HepG2 (cell line): ENCODE results near the gene AP3D1. TPM values are rescaled to one million over a fixed set of nuclear protein-coding genes. Genes with fewer than 3 reads are reported as not detected.

Experiments
- AGO2 ChIP-seq: fragments of 200-400 bp; formaldehyde crosslinking; optimal IDR thresholded peaks from 2 replicates; pipeline ENCODE3; 2017; ENCODE audit warnings: mild to moderate bottlenecking, low read depth, low read length, moderate library complexity
- CAMTA2 ChIP-seq: sonication (generic); formaldehyde crosslinking; IDR thresholded peaks from 2 replicates; pipeline ENCODE4 v1.4.0; 2020; ENCODE audit warnings: mild to moderate bottlenecking, missing genetic modification reagents, borderline replicate concordance
- MIER2 ChIP-seq: IDR thresholded peaks from 2 replicates; pipeline ENCODE4 v1.6.1; 2016; ENCODE audit warnings: missing biosample characterization, missing genetic modification reagents
- polyA plus RNA-seq, 8 experiments: library from polyadenylated mRNA; depleted of rRNA in 3 of 8; stranded (reverse) in 7 of 8; unstranded in 1 of 8; fragments of >200 nt; fragmentation: Illumina TruSeq in 4 of 8; extraction: Trizol in 4 of 8; gene quantifications; 2 replicates each; pipeline versions ENCODE4 v1.2.1 to v1.2.3, GENCODE V29; 2011 to 2016; ENCODE audit warnings: low read depth in 4 of 8, missing spikeins in 1 of 8, mixed read lengths in 1 of 8; ENCODE audit not compliant: insufficient read depth in 1 of 8
- total RNA-seq, 5 experiments: library from RNA; depleted of rRNA; stranded (reverse); fragments of >200 nt; fragmentation: Illumina TruSeq; extraction: Trizol; gene quantifications; 2 replicates each; pipeline ENCODE4 v1.2.3, GENCODE V29; 2016; ENCODE audit warnings: low read depth in 1 of 5
- TF ChIP-seq, protein P1 (sequence below), 2 experiments: IDR thresholded peaks; 2 replicates each; pipeline ENCODE4 v1.6.1; 2011 to 2012; ENCODE audit warnings: low read length in 2 of 2, borderline replicate concordance in 1 of 2, low read depth in 1 of 2, mild to moderate bottlenecking in 1 of 2, moderate library complexity in 1 of 2
- TF ChIP-seq, protein P2 (sequence below): sonication (generic); formaldehyde crosslinking; IDR thresholded peaks from 2 replicates; pipeline ENCODE4; 2020; ENCODE audit warnings: missing genetic modification reagents, mild to moderate bottlenecking, borderline replicate concordance

The AP3D1 gene
- total and polyA plus RNA-seq, 2 of the 13 experiments (the other 11 are each of a cell fraction or from before 2014, with no cell fraction given) = 68.0 to 82.6 TPM

DNA sequence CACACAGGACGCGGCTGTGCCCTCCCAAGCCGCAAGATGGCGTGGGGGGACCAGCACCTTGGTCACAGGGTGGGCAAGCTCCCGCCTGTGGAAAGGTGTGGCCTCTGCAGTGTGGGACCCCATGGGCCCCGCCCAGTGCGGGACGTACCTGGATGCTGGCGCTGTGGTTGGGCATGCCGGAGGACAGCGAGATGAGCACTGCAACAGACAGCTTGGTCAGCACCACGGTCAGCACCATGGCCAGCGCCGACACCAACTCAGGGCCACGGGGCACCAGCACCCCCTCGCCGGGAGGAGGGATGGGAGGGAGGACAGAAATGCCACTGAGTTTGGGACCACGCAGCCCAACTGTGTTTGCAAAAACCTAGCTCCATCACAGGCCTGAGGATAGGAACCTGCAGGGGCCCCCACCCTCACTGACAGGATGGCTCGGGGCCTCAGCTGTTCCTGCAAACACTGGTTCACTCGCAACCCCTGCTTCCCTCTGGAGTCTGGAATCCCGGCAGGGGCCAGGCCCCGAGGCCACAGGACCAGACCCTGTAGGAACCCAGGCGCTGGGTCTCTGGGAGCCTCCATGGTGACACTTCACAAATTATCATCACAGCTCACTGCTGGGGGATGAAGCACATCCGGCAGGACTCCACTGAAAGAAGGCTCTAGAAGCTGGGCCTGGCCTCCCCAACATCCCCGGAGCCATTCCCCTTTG, 27.5 kb downstream of the AP3D1 start (continued):
- TF ChIP-seq, protein P1, sequence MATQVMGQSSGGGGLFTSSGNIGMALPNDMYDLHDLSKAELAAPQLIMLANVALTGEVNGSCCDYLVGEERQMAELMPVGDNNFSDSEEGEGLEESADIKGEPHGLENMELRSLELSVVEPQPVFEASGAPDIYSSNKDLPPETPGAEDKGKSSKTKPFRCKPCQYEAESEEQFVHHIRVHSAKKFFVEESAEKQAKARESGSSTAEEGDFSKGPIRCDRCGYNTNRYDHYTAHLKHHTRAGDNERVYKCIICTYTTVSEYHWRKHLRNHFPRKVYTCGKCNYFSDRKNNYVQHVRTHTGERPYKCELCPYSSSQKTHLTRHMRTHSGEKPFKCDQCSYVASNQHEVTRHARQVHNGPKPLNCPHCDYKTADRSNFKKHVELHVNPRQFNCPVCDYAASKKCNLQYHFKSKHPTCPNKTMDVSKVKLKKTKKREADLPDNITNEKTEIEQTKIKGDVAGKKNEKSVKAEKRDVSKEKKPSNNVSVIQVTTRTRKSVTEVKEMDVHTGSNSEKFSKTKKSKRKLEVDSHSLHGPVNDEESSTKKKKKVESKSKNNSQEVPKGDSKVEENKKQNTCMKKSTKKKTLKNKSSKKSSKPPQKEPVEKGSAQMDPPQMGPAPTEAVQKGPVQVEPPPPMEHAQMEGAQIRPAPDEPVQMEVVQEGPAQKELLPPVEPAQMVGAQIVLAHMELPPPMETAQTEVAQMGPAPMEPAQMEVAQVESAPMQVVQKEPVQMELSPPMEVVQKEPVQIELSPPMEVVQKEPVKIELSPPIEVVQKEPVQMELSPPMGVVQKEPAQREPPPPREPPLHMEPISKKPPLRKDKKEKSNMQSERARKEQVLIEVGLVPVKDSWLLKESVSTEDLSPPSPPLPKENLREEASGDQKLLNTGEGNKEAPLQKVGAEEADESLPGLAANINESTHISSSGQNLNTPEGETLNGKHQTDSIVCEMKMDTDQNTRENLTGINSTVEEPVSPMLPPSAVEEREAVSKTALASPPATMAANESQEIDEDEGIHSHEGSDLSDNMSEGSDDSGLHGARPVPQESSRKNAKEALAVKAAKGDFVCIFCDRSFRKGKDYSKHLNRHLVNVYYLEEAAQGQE (IDR thresholded peaks at IDR 0.05; ENCODE audit: borderline replicate concordance in 1 of 2, low read depth in 1 of 2, low read length in 2 of 2) = peak; percentile 91 to 92
- TF ChIP-seq, protein P2, sequence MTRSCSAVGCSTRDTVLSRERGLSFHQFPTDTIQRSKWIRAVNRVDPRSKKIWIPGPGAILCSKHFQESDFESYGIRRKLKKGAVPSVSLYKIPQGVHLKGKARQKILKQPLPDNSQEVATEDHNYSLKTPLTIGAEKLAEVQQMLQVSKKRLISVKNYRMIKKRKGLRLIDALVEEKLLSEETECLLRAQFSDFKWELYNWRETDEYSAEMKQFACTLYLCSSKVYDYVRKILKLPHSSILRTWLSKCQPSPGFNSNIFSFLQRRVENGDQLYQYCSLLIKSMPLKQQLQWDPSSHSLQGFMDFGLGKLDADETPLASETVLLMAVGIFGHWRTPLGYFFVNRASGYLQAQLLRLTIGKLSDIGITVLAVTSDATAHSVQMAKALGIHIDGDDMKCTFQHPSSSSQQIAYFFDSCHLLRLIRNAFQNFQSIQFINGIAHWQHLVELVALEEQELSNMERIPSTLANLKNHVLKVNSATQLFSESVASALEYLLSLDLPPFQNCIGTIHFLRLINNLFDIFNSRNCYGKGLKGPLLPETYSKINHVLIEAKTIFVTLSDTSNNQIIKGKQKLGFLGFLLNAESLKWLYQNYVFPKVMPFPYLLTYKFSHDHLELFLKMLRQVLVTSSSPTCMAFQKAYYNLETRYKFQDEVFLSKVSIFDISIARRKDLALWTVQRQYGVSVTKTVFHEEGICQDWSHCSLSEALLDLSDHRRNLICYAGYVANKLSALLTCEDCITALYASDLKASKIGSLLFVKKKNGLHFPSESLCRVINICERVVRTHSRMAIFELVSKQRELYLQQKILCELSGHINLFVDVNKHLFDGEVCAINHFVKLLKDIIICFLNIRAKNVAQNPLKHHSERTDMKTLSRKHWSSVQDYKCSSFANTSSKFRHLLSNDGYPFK (CRISPR knock-in tag) = no peak
- TF ChIP-seq CAMTA2 (CRISPR knock-in tag) = no peak
- peak; percentile 88 for TF ChIP-seq MIER2 (CRISPR knock-in tag)
- peak; percentile 84 for TF ChIP-seq AGO2
